ENCODE data around the gene BCL2L15. TPM values are rescaled to one million over a fixed set of nuclear protein-coding genes. Genes with fewer than 3 reads are reported as not detected.

Gene BCL2L15
- total RNA-seq, 2 experiments from 2014 or later = 0.98 to 1.1 TPM

DNA sequence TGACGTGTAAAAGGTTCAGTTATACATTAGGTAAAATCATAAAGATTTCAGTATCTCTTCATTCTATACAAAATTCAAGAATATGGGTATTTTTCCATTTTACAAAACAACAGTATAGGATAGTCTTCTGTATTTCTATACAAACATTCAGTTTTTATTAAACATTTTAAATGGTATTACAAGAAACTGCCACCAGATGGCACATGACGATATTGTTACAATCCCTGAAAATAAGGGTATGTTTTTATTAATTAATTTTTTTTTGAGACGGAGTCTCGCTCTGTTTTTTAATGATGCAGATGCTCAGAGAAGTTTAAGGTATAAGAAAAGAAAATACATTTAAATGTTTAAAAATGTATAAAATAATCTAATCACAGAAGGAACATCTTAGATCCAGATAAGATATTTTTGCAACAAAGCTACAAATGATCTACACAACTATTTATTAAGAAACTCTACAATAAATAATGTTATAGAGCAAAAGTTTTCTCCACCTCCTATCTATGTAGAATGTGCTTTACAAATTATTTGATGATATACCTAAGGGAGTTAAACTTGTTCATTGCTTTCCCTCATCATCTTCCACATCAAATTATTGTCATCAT is 51.6 kb downstream of the BCL2L15 start:
- CTCF ChIA-PET = interaction anchor here (0.6 to 1.8 kb wide), 8 partner anchors 41 to 453 kb away, joined by 3 to 5 read pairs (median 3); partner anchors contain the start of genes AP4B1 and DCLRE1B
- H3K27me3 Mint-ChIP-seq = no peaks in the 10 kb centered on the region
- H3K9me3 Mint-ChIP-seq = no peaks in the 10 kb centered on the region
- POLR2A ChIA-PET = no interaction called here
- H3K4me1 Mint-ChIP-seq = peaks cover 12% of the 10 kb centered on the region
- H3K27ac Mint-ChIP-seq = no peak overlapping the region
- peak; percentile 54 for DNase-seq
- peaks cover 53% of the 10 kb centered on the region for H3K36me3 Mint-ChIP-seq (ENCODE audit: low read depth)
- no peak overlapping the region for H3K4me3 Mint-ChIP-seq

- CTCF ChIA-PET = interaction anchor here (0.7 to 1.4 kb wide), 4 partner anchors 49 to 104 kb away, joined by 3 read pairs; no protein-coding TSS in a partner anchor
- POLR2A ChIA-PET = no interaction called here
- peaks cover 46% of the 10 kb centered on the region for H3K36me3 Mint-ChIP-seq (ENCODE audit: low read depth)
- no peak overlapping the region for H3K4me3 Mint-ChIP-seq
- DNase-seq = no peak
- peaks cover 10% of the 10 kb centered on the region for H3K4me1 Mint-ChIP-seq
- H3K27me3 Mint-ChIP-seq = no peaks in the 10 kb centered on the region
- no peak overlapping the region for H3K27ac Mint-ChIP-seq
- H3K9me3 Mint-ChIP-seq = no peaks in the 10 kb centered on the region
Observed at GRCh38 chr1:113834716-113835115, 52.7 kb downstream of the BCL2L15 start.

Other genes with a start within 250 kb of the BCL2L15 start
- 10 to 100 TPM; 17.0 to 18.7 TPM for gene PHTF1, start 128.1 kb downstream of the BCL2L15 start, total RNA-seq
- gene RSBN1, start 75.1 kb downstream of the BCL2L15 start, total RNA-seq = 10 to 100 TPM; 30.8 to 31.7 TPM
- 10 to 100 TPM; 62.8 to 74.6 TPM for gene PTPN22, start 15.9 kb downstream of the BCL2L15 start, total RNA-seq
- gene AP4B1, start 17.2 kb upstream of the BCL2L15 start, total RNA-seq = 10 to 100 TPM; 39.4 to 41.9 TPM
- gene DCLRE1B, start 17.7 kb upstream of the BCL2L15 start, total RNA-seq = 10 to 100 TPM; 16.2 to 19.4 TPM
- gene HIPK1, start 41.7 kb upstream of the BCL2L15 start, total RNA-seq = 100 to 1,000 TPM in 1 of 2 experiments, 10 to 100 TPM in 1; 88.5 to 106 TPM
- gene OLFML3, start 91.9 kb upstream of the BCL2L15 start, total RNA-seq = under 1 TPM; 0.71 to 0.94 TPM